ENCODE results near the gene TBCCD1. TPM values are rescaled to one million over a fixed set of nuclear protein-coding genes. Genes with fewer than 3 reads are reported as not detected.

The TBCCD1 gene
- total RNA-seq, 1 experiment from 2014 or later: 11.1 TPM

DNA sequence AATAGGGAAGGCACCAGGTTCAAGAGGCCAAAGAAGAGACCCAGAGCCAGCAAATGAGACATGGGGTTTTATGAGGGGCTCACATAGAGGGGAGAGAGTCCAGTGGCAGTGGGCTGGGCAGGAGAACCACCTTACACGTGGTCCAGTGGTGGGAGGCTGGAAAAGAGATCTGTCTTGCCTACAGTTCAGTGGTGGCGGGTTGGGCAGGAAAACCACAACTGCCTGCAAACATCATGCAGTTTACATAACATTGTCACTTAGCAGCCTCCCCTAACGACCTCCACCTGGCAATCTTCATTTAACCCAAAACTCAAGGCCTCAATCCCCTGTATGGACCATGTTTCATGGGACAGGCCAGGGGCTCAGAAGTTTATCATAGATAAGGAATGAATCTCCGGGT, 52.0 kb downstream of the TBCCD1 start:
- Mint-ChIP-seq H3K36me3 (ENCODE audit: insufficient read depth, unreplicated experiment) (no peaks in the 10 kb centered on the region), H3K4me1 (ENCODE audit: insufficient read depth, unreplicated experiment) (peaks cover 8% of the 10 kb centered on the region), H3K4me3 (ENCODE audit: unreplicated experiment) (no peak overlapping the region), H3K27me3 (ENCODE audit: insufficient read depth, unreplicated experiment) (peaks cover 58% of the 10 kb centered on the region), H3K9me3 (ENCODE audit: unreplicated experiment) (peaks cover 7% of the 10 kb centered on the region), H3K27ac (ENCODE audit: low read depth, unreplicated experiment) (no peak overlapping the region)
- BruUV-seq (replicated peaks): no TSS peak
- ChIA-PET CTCF (no interaction called here), POLR2A (no interaction called here)
- TF ChIP-seq, protein P1, sequence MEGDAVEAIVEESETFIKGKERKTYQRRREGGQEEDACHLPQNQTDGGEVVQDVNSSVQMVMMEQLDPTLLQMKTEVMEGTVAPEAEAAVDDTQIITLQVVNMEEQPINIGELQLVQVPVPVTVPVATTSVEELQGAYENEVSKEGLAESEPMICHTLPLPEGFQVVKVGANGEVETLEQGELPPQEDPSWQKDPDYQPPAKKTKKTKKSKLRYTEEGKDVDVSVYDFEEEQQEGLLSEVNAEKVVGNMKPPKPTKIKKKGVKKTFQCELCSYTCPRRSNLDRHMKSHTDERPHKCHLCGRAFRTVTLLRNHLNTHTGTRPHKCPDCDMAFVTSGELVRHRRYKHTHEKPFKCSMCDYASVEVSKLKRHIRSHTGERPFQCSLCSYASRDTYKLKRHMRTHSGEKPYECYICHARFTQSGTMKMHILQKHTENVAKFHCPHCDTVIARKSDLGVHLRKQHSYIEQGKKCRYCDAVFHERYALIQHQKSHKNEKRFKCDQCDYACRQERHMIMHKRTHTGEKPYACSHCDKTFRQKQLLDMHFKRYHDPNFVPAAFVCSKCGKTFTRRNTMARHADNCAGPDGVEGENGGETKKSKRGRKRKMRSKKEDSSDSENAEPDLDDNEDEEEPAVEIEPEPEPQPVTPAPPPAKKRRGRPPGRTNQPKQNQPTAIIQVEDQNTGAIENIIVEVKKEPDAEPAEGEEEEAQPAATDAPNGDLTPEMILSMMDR (IDR thresholded peaks at IDR 0.05; ENCODE audit: unreplicated experiment): no peak
- intact Hi-C loops (cut with micrococcal nuclease): no loop called here
- DNase-seq (ENCODE audit: unreplicated experiment): no peak

DNA sequence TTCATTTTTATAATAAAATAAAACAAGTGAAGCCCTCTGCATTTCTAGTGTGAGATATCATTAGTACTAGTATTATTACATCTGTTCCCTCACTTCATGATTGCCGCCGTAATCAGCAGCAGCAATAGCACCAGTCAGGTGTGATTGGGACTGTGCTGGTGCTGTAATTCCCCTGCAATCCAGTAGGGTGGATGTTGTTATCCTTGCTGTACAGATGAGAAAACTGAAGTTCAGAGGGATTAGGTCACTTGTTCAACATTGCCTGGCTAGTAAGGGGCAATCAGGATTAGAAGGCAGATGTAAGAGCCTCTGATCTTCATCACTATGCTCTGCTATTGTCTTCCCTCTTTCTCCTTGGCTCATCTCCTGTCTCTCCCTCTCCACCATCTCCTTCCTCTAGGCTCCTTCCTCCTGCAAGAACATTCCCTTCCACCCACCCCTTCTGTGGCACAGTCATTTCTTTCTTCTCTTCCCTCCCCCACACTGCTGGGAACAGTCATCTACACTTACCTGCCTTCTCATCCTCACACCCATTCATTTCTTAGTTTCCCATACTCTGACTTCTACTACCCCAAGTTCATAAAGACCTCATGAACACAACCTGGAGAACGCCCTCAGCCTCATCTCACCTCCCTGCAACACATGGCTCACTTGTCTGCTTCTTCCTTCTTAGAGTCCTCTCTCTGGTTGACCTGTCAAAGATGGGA, 52.7 kb downstream of the TBCCD1 start:
- peak; percentile 23 for DNase-seq (ENCODE audit: unreplicated experiment)
- Mint-ChIP-seq H3K4me1 (ENCODE audit: insufficient read depth, unreplicated experiment) (peaks cover 10% of the 10 kb centered on the region), H3K9me3 (ENCODE audit: unreplicated experiment) (peaks cover 7% of the 10 kb centered on the region), H3K27me3 (ENCODE audit: insufficient read depth, unreplicated experiment) (peaks cover 55% of the 10 kb centered on the region), H3K27ac (ENCODE audit: low read depth, unreplicated experiment) (no peak overlapping the region), H3K36me3 (ENCODE audit: insufficient read depth, unreplicated experiment) (no peaks in the 10 kb centered on the region), H3K4me3 (ENCODE audit: unreplicated experiment) (no peak overlapping the region)
- BruUV-seq (replicated peaks): no TSS peak
- POLR2A ChIA-PET: no interaction called here
- intact Hi-C loops (cut with micrococcal nuclease): no loop called here
- TF ChIP-seq, protein P1 (IDR thresholded peaks at IDR 0.05; ENCODE audit: unreplicated experiment): peak; percentile 35
- CTCF ChIA-PET: no interaction called here

DNA sequence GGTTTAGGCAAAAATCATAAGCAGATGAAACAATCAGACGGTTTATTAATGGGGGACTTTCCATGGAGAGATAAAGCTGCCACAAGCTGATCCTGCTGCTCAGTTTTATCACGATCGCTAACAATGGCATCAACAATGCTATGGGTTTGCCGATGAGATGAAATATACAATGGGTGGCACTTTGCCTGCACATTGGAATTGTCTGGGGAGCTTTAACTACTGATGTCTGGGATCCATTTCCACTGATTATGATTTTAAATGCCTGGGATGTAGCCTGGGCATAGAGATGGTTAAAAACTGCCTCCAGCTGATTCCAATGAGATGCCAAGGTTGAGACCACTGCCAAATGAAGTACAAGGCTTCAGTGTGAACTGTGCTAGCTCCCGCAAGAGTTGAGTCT, 53.8 kb downstream of the TBCCD1 start:
- intact Hi-C loops (cut with micrococcal nuclease): no loop called here
- Mint-ChIP-seq H3K4me3 (ENCODE audit: unreplicated experiment) (no peak overlapping the region), H3K4me1 (ENCODE audit: insufficient read depth, unreplicated experiment) (peaks cover 10% of the 10 kb centered on the region), H3K27ac (ENCODE audit: low read depth, unreplicated experiment) (no peak overlapping the region), H3K9me3 (ENCODE audit: unreplicated experiment) (peaks cover 7% of the 10 kb centered on the region), H3K27me3 (ENCODE audit: insufficient read depth, unreplicated experiment) (peaks cover 46% of the 10 kb centered on the region), H3K36me3 (ENCODE audit: insufficient read depth, unreplicated experiment) (no peaks in the 10 kb centered on the region)
- TF ChIP-seq, protein P1 (IDR thresholded peaks at IDR 0.05; ENCODE audit: unreplicated experiment): no peak
- ChIA-PET POLR2A (interaction anchor here (0.5 kb wide), 1 partner anchor 668 kb away, joined by 3 read pairs; no protein-coding TSS in a partner anchor), CTCF (interaction anchor here (0.6 to 1.2 kb wide), 4 partner anchors 15 to 530 kb away, joined by 3 to 5 read pairs (median 4); no protein-coding TSS in a partner anchor)
- BruUV-seq (replicated peaks): no TSS peak
- no peak for DNase-seq (ENCODE audit: unreplicated experiment)

DNA sequence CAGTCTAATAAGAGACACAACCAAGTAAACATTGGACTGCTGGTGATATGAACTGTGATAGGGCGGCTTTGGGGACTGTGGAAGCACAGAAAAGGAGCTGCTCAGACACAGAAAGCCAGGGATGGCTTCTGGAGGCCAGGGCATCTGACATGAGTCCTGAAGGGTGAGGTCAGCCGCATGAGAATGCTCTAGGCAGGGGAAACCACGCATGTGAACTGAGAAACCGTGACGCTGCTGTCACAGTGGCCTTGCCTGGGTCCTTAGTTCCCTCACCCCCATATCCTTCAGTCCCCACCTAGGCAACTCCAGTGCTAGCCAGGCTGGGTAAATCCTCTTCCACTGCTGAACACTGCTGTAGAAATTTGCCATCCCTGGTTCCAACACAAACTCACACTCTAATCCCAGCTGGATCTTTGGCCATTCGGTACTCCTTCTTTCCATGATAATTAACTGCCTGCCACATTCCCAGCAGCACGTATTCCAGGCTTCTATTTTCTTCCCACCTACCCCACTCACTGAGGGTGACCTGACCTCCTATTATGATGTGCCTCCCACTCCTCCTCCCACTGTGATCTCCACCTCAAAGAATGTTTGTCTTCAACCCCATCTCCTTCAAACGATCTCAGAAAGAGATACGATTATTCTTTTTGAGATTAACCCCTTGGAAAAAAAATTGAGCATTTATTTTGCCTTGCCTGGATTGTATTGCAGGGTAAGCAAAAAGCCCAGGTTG, 54.4 kb downstream of the TBCCD1 start:
- Mint-ChIP-seq H3K9me3 (ENCODE audit: unreplicated experiment) (peaks cover 7% of the 10 kb centered on the region), H3K4me1 (ENCODE audit: insufficient read depth, unreplicated experiment) (peaks cover 10% of the 10 kb centered on the region), H3K36me3 (ENCODE audit: insufficient read depth, unreplicated experiment) (no peaks in the 10 kb centered on the region), H3K4me3 (ENCODE audit: unreplicated experiment) (no peak overlapping the region), H3K27ac (ENCODE audit: low read depth, unreplicated experiment) (no peak overlapping the region), H3K27me3 (ENCODE audit: insufficient read depth, unreplicated experiment) (peaks cover 46% of the 10 kb centered on the region)
- intact Hi-C loops (cut with micrococcal nuclease): no loop called here
- TF ChIP-seq, protein P1 (IDR thresholded peaks at IDR 0.05; ENCODE audit: unreplicated experiment): no peak
- CTCF ChIA-PET: interaction anchor here (0.7 to 1.2 kb wide), 2 partner anchors 15 to 253 kb away, joined by 3 to 5 read pairs; no protein-coding TSS in a partner anchor
- BruUV-seq (replicated peaks): no TSS peak
- DNase-seq (ENCODE audit: unreplicated experiment): no peak
- POLR2A ChIA-PET: interaction anchor here (0.6 kb wide), 1 partner anchor 97 kb away, joined by 3 read pairs; no protein-coding TSS in a partner anchor

Data from MCF 10A (cell line).